ACHN (cell line): ENCODE results near the gene AGBL1.

Experiments
- DNase-seq: peaks from one replicate; pipeline ENCODE4 v3.0.0-alpha.2; 2015
- in situ Hi-C: cut with HindIII; loops from 2 replicates; pipeline ENCODE4 v1.10.0; 2017; ENCODE audit warnings: low sequenced_read_pairs, low pct_ligation_motif_present, low pct_unique_long_range_greater_than_20kb

AGBL1 gene

DNA sequence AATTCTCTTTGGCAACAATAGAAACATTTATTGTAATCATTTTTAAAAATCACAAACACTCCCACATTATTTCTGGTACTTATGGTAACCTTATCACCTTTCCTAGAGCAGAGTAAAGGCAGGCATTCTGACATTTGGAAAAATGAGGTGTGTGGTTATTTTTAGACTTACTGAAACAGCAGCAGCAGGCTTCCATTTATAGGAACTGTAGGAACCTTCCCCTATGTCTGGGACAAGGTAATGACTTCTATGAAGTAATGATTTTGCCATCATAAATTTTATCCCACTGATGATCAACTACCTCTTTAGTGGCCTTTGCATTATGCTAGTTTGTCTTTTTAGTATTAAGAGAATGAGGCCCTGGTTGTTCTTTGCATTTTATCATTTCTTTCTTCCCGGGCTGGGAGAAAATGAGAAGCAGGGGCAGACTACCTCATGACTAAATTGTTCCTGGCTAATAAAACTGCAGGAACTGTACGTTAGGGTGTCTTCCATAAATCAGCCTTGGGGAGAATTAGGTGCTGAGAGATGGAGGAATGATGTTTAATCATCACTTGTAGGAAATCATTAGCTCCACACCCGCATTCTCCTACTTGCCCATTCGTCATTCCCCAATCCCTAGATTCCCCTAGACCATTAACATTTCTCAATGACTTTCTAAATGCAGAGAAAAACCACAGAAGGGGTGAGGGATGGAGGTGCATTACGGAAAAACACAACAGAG is 680.3 kb downstream of the AGBL1 start:
- no peak for DNase-seq
- in situ Hi-C loops = no loop called here

DNA sequence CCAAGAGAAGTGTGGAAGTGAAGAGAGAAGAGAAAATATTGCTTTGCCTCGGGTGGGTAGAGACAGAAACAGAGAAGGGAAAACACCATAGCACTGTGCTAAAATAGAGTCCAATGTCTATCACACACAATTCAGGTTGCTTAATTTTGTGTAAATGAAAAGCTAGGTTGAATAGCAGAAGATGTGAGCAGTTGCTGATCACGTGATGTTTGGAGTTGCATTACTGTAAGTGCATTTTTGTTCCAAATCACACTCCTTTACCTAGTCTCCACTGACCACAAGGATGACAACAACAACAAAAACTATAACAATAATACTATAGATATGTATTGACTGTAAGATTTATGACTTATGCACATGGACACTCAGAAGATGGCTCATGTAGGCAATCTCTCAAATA is 683.2 kb downstream of the AGBL1 start:
- in situ Hi-C loops = no loop called here

GRCh38 chr15:86764021-86764420 is 684.4 kb downstream of the AGBL1 start:
- DNase-seq = no peak
- in situ Hi-C loops = no loop called here

More for the DNA sequence above, 683.2 kb downstream of the AGBL1 start:
- no peak for DNase-seq

- in situ Hi-C loops = no loop called here
- no peak for DNase-seq
Measured at GRCh38 chr15:86765281-86765680, 685.6 kb downstream of the AGBL1 start.

DNA sequence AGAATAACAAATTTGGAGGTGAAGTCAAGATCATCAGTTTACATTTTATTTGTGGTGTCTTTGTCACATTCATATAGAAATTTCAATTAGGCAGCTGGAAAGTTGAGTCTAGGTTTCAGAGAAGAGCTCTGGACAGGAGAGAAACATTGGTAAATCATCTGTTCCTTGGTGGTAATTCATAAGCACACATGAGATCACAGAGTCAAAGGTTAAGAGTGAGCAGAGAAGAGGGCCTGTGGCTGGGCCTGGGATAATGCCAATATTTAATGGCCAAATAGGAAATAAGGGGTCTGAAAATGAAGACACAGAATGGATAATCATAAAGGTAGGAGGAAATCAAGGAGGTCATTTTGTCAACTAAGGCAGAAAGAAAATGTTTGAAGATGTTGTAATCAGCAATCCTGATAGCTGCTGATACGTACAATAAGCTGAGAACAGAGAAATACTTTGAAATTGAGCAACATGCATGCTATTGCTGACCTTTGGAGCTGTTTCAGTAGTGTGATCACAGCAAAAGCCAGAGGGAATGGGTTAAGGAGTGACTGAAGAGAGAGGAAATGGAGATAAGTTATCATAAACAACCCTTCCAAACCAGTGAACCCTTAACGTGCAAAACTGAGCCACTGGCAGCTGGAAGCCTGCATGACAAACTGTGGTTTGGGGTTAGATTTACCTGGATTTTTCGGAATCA is 692.8 kb downstream of the AGBL1 start:
- DNase-seq = no peak
- in situ Hi-C loops = no loop called here

DNA sequence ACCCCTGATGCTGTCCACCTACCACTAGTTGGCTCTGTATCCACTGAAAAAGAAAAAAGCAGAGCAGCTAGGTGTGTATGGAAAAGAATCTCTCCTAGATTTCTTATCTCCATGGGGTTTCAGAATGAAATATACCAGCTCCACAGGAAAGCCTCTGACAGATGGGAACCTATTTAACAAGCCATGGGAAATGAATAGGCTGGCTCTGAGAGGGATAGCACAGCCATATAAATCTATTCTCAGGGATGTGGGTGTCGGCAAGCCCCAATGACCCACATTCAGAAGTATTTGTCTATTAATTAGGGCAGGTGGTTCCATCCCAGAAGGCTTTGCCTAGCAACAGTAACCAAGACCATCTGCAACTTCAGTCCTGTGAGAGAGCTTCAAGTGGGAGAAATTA is 694.1 kb downstream of the AGBL1 start:
- in situ Hi-C loops = no loop called here
- DNase-seq = no peak

GRCh38 chr15:86776145-86776544 is 696.5 kb downstream of the AGBL1 start:
- no peak for DNase-seq
- in situ Hi-C loops = no loop called here

DNA sequence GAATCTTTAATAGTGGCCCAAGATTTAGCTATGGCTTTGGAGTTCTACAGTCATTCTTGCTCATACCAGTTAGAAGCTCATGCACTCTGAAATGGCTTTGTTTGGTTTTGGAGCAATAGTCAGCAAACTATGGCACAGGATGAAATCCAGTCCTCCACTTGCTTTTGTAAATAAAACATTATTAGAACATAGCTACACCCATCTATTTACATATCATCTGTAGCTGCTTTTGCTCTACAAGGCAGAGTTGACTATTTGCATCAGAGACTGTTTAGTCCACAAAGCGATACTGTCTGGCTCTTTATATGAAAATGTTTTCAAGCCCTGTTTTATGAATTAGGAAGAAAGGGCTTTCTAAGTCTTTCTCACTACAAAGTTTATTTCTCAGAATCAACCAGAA is 716.9 kb downstream of the AGBL1 start:
- in situ Hi-C loops = no loop called here
- no peak for DNase-seq

- in situ Hi-C loops = no loop called here
- no peak for DNase-seq
Measured at GRCh38 chr15:86797135-86797534, 717.5 kb downstream of the AGBL1 start.

- DNase-seq = no peak
- in situ Hi-C loops = no loop called here
Measured at GRCh38 chr15:86799226-86799625, 719.6 kb downstream of the AGBL1 start.

DNA sequence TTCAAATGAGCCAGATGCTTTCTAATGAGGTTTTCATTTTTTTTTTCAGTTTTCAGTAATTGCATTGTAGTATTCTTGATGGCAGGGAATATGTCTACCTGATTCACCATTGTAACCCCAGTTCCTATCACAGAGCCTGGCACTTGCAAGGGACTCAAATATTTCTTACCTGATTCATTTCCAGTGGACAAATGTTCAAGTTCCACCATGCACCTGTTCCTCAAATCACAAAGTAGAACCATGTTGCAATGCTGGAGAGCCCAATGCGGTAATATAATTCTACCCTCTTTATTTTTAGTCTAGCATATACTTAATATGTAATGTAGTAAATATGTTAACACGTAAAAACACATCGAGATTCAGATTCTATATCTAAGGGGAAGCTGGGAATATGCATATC is 722.6 kb downstream of the AGBL1 start:
- no peak for DNase-seq
- in situ Hi-C loops = no loop called here

DNA sequence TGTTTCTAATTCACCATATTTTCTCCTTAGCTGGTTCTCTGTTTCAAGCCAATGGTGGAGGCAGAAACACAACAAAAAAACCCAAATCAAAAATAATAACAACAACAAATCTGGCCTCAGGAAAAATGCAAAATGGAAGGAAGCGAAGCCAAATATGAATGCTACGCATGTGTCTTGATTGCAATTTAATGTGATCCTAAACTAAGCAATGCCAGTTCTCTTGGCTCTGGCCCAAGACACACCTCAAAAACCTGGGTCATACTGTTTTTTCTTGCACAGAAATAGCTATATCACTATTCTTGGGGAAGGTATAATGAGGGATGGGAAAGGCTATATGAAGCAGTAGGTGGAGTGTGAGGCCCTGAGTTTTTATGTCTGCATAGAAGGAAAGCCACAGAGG is 724.7 kb downstream of the AGBL1 start:
- no peak for DNase-seq
- in situ Hi-C loops = no loop called here

- in situ Hi-C loops = no loop called here
- DNase-seq = no peak
Measured at GRCh38 chr15:86810329-86810728, 730.7 kb downstream of the AGBL1 start.

DNA sequence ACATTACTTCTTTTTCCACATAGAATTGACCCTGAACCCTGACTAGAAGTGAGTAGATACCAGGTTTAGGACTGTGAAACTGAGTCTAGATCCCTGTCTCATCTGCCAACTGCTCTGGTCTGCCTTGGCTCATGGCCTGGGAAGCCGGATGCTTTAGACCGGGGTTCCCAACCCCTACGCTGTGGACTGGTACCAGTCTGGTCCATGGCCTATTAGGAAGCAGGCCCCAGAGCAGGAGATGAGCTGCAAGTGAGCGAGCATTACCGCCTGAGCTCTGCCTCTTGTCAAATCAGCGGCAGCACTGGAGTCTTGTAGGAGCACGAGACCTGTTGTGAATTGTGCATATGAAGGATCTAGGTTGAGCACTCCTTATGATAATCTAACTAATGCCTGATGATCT is 734.2 kb downstream of the AGBL1 start:
- DNase-seq = no peak
- in situ Hi-C loops = no loop called here

DNA sequence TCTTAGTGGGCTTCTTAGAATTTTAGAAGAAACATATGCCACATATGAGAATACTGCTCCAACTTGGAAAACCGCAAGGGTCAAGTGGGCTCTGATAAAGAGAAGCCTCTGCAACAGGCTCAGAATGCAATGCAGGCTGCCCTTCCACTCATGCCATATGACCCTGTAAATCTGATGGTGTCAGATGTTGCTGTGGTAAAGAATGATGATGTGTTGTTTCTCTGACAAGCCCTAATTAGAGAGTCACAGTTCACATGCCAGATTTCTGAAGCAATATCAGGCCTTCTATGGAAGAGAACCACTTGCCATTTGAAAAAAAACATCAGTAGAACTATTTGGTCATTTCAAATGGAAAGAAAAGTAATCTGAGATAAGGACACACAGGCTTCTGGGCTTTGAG is 749.6 kb downstream of the AGBL1 start:
- in situ Hi-C loops = no loop called here
- DNase-seq = no peak

DNA sequence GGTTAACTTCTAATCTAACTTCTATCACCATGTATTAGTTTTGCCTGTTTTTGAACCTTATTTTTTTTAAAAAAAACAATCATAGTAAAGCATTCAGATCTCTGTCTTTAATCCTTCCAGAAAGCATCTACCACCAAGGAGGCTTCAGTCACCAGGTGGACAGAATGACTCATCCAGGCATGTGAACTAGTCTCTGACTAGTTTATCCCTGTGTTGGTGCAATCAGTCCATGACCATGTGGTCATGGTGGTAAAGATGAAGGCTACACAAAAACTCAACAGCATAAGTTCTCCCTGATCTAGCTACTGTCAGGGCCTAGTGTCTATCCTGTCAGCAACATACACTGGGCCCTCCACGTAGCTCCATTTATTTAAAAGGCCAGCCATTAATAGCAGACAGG is 750.6 kb downstream of the AGBL1 start:
- in situ Hi-C loops = no loop called here
- no peak for DNase-seq

GRCh38 chr15:86833595-86833994 is 753.9 kb downstream of the AGBL1 start:
- no peak for DNase-seq
- in situ Hi-C loops = no loop called here

DNA sequence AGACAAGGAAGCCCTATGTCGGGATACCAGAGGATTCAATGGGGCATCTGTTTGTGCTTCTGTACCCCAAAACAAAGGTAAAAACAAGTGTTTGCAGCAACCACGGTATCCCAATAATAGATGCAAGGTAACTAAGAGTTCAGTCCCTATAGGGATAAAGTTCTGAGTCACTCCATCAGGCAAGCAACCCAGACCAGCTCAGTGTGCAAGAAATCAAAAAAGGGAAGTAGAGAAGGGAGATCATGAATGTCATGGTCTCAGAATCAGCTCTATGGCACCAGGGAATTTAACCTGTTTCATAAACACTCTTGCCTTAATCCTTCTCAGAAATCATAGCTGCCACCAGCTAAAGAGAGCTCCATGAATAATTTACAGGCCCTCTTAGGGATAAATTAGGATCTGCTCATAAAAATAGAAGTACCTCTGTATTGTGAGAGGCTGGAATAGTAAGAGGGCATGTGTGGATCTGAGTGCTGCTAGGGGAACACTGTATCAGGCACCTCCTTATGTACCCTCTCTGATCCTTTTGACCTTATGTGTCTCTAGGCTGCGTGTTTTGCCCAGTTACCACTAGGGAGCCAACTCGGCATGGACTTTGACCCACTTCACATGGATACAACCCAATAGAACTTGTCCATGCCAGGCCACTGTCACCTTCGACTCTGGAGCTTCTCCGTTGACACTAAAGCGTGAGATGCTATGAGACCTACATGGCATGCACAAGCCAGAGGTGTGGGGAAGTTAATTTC is 754.6 kb downstream of the AGBL1 start:
- DNase-seq = no peak
- in situ Hi-C loops = no loop called here

GRCh38 chr15:86837294-86838061 is 757.8 kb downstream of the AGBL1 start:
- DNase-seq = no peak
- in situ Hi-C loops = no loop called here
